Activated naive CD4-positive, alpha-beta T cell treated with anti-CD3 and anti-CD28 coated beads, Interleukin-2, amount 50 U/mL, for 24 hours (primary cell): ENCODE measurements around the gene HDAC4.

ENCODE experiments used
- H3K27ac Mint-ChIP-seq: one replicate; pipeline ENCODE4 v1.8.0; 2021; ENCODE audit warnings: mild to moderate bottlenecking, mixed read lengths
- H3K27me3 Mint-ChIP-seq: one replicate; pipeline ENCODE4 v1.8.0; 2021; ENCODE audit warnings: mixed read lengths
- H3K36me3 Mint-ChIP-seq: one replicate; pipeline ENCODE4 v1.8.0; 2021; ENCODE audit warnings: mixed read lengths
- H3K4me1 Mint-ChIP-seq: one replicate; pipeline ENCODE4 v1.8.0; 2021; ENCODE audit warnings: mixed read lengths
- H3K4me3 Mint-ChIP-seq: one replicate; pipeline ENCODE4 v1.8.0; 2021; ENCODE audit warnings: mild to moderate bottlenecking, mixed read lengths
- H3K9me3 Mint-ChIP-seq: one replicate; pipeline ENCODE4 v1.8.0; 2021; ENCODE audit warnings: mixed read lengths

The HDAC4 gene

DNA sequence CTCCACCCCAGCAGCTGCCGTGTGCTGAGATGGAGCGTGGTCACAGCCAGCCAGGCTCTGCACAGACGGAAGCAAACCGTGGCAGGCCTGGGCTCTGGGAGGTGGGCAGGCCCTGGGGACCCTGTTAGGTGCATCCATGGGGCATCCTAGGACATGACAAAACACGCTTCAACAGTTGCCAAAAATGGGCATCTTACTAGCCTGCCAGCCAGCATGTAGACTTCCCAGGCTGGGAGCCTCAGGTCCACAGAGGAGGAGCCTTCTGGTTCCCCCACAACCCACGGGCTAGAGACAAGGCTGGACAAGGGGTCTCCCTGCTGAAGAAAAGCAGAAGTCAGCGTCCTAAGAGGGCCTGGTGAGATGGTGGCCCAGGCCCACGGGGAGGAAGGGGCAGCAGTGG, 139.5 kb downstream of the HDAC4 start:
- no peaks in the 10 kb centered on the region for H3K9me3 Mint-ChIP-seq
- H3K4me1 Mint-ChIP-seq = peaks cover 87% of the 10 kb centered on the region
- no peaks in the 10 kb centered on the region for H3K27me3 Mint-ChIP-seq
- H3K36me3 Mint-ChIP-seq = peaks cover 4% of the 10 kb centered on the region
- no peak overlapping the region for H3K27ac Mint-ChIP-seq
- H3K4me3 Mint-ChIP-seq = no peak overlapping the region

- peaks cover 88% of the 10 kb centered on the region for H3K4me1 Mint-ChIP-seq
- H3K27me3 Mint-ChIP-seq = no peaks in the 10 kb centered on the region
- H3K27ac Mint-ChIP-seq = peak overlapping the region; percentile 37
- no peaks in the 10 kb centered on the region for H3K9me3 Mint-ChIP-seq
- H3K4me3 Mint-ChIP-seq = peak overlapping the region; percentile 75
- H3K36me3 Mint-ChIP-seq = peaks cover 4% of the 10 kb centered on the region
These were observed 140.1 kb downstream of the HDAC4 start for GRCh38 chr2:239260546-239261327.

GRCh38 chr2:239259603-239260298, 141.1 kb downstream of the HDAC4 start:
- H3K4me3 Mint-ChIP-seq = peak overlapping the region; percentile 75
- peak overlapping the region; percentile 32 for H3K27ac Mint-ChIP-seq
- peaks cover 4% of the 10 kb centered on the region for H3K36me3 Mint-ChIP-seq
- no peaks in the 10 kb centered on the region for H3K27me3 Mint-ChIP-seq
- peaks cover 88% of the 10 kb centered on the region for H3K4me1 Mint-ChIP-seq
- no peaks in the 10 kb centered on the region for H3K9me3 Mint-ChIP-seq

- H3K9me3 Mint-ChIP-seq = no peaks in the 10 kb centered on the region
- peaks cover 88% of the 10 kb centered on the region for H3K4me1 Mint-ChIP-seq
- H3K27me3 Mint-ChIP-seq = no peaks in the 10 kb centered on the region
- H3K27ac Mint-ChIP-seq = peak overlapping the region; percentile 32
- peak overlapping the region; percentile 75 for H3K4me3 Mint-ChIP-seq
- H3K36me3 Mint-ChIP-seq = peaks cover 4% of the 10 kb centered on the region
These were observed 141.6 kb downstream of the HDAC4 start for GRCh38 chr2:239259173-239259572.

GRCh38 chr2:239258248-239258647, 142.6 kb downstream of the HDAC4 start:
- Mint-ChIP-seq H3K4me3 (peak overlapping the region; percentile 75), H3K27me3 (no peaks in the 10 kb centered on the region), H3K4me1 (peaks cover 91% of the 10 kb centered on the region), H3K36me3 (peaks cover 4% of the 10 kb centered on the region), H3K9me3 (no peaks in the 10 kb centered on the region), H3K27ac (peak overlapping the region; percentile 59)

- Mint-ChIP-seq H3K36me3 (peaks cover 4% of the 10 kb centered on the region), H3K4me1 (peaks cover 94% of the 10 kb centered on the region), H3K9me3 (no peaks in the 10 kb centered on the region), H3K27ac (peak overlapping the region; percentile 59), H3K27me3 (no peaks in the 10 kb centered on the region), H3K4me3 (peak overlapping the region; percentile 37)
These were observed 143.3 kb downstream of the HDAC4 start for GRCh38 chr2:239257511-239257937.

GRCh38 chr2:239256350-239256743, 144.5 kb downstream of the HDAC4 start:
- no peaks in the 10 kb centered on the region for H3K27me3 Mint-ChIP-seq
- H3K9me3 Mint-ChIP-seq = no peaks in the 10 kb centered on the region
- H3K27ac Mint-ChIP-seq = peak overlapping the region; percentile 25
- H3K4me3 Mint-ChIP-seq = no peak overlapping the region
- peaks cover 4% of the 10 kb centered on the region for H3K36me3 Mint-ChIP-seq
- H3K4me1 Mint-ChIP-seq = peaks cover 98% of the 10 kb centered on the region

- H3K27ac Mint-ChIP-seq = peak overlapping the region; percentile 25
- no peaks in the 10 kb centered on the region for H3K9me3 Mint-ChIP-seq
- no peak overlapping the region for H3K4me3 Mint-ChIP-seq
- peaks cover 93% of the 10 kb centered on the region for H3K4me1 Mint-ChIP-seq
- peaks cover 4% of the 10 kb centered on the region for H3K36me3 Mint-ChIP-seq
- no peaks in the 10 kb centered on the region for H3K27me3 Mint-ChIP-seq
These were observed 145.0 kb downstream of the HDAC4 start for GRCh38 chr2:239255628-239256349.

GRCh38 chr2:239255218-239255617, 145.6 kb downstream of the HDAC4 start:
- Mint-ChIP-seq H3K4me1 (peaks cover 88% of the 10 kb centered on the region), H3K9me3 (no peaks in the 10 kb centered on the region), H3K27me3 (no peaks in the 10 kb centered on the region), H3K36me3 (peaks cover 4% of the 10 kb centered on the region), H3K4me3 (no peak overlapping the region), H3K27ac (no peak overlapping the region)

- no peaks in the 10 kb centered on the region for H3K27me3 Mint-ChIP-seq
- no peaks in the 10 kb centered on the region for H3K9me3 Mint-ChIP-seq
- H3K4me1 Mint-ChIP-seq = peaks cover 85% of the 10 kb centered on the region
- peaks cover 7% of the 10 kb centered on the region for H3K36me3 Mint-ChIP-seq
- peak overlapping the region; percentile 52 for H3K27ac Mint-ChIP-seq
- H3K4me3 Mint-ChIP-seq = peak overlapping the region; percentile 85
These were observed 147.0 kb downstream of the HDAC4 start for GRCh38 chr2:239253701-239254436.

- peak overlapping the region; percentile 78 for H3K27ac Mint-ChIP-seq
- H3K27me3 Mint-ChIP-seq = no peaks in the 10 kb centered on the region
- H3K36me3 Mint-ChIP-seq = peaks cover 7% of the 10 kb centered on the region
- H3K9me3 Mint-ChIP-seq = no peaks in the 10 kb centered on the region
- peak overlapping the region; percentile 85 for H3K4me3 Mint-ChIP-seq
- H3K4me1 Mint-ChIP-seq = peaks cover 85% of the 10 kb centered on the region
These were observed 147.6 kb downstream of the HDAC4 start for GRCh38 chr2:239253264-239253663.

DNA sequence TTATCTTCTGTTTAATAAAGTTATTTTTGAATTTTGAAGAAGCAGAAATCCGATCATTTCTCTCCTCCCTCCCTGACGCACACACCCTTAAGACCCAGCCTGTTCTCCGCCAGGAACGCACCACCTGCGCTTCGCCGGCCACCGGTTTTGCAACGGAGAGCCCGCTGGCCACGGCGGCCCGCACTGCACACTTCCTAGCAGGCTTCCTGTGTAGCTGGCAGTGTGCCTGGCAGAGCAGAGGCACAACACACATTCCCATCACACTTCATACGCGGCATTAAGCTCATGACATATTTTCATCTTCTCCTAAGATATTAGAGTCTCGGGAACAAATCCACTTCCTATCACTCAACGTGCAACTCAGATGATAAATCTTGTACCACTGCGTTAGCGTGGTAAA, 148.0 kb downstream of the HDAC4 start:
- no peaks in the 10 kb centered on the region for H3K9me3 Mint-ChIP-seq
- peak overlapping the region; percentile 85 for H3K4me3 Mint-ChIP-seq
- peaks cover 7% of the 10 kb centered on the region for H3K36me3 Mint-ChIP-seq
- H3K27ac Mint-ChIP-seq = peak overlapping the region; percentile 78
- H3K27me3 Mint-ChIP-seq = no peaks in the 10 kb centered on the region
- peaks cover 81% of the 10 kb centered on the region for H3K4me1 Mint-ChIP-seq

DNA sequence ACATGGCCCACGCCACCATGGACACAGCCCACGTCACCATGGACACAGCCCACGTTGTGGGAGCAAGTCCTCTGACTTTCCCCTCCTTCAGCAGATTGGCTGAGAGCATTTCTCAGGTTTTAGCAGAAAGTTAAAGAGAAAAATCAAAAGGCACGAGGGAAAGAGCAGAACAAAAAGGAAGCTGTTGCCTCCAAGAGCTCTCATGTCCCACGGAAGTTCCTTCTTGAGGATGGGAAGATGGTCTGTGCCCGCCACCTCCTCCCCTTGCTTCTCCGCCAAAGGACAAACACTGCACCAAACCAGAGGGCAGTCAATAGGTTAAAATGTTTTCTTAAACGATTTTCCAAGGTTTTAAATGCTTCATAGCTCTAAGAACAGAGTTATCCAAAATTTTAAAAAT, 148.4 kb downstream of the HDAC4 start:
- peak overlapping the region; percentile 15 for H3K4me3 Mint-ChIP-seq
- no peak overlapping the region for H3K27ac Mint-ChIP-seq
- peaks cover 81% of the 10 kb centered on the region for H3K4me1 Mint-ChIP-seq
- H3K36me3 Mint-ChIP-seq = peaks cover 4% of the 10 kb centered on the region
- H3K27me3 Mint-ChIP-seq = no peaks in the 10 kb centered on the region
- H3K9me3 Mint-ChIP-seq = no peaks in the 10 kb centered on the region

GRCh38 chr2:239251971-239252370, 148.8 kb downstream of the HDAC4 start:
- Mint-ChIP-seq H3K4me1 (peaks cover 81% of the 10 kb centered on the region), H3K9me3 (no peaks in the 10 kb centered on the region), H3K27me3 (no peaks in the 10 kb centered on the region), H3K36me3 (peaks cover 3% of the 10 kb centered on the region), H3K27ac (no peak overlapping the region), H3K4me3 (peak overlapping the region; percentile 15)
